ENCODE results near the gene RPL10. TPM values are rescaled to one million over a fixed set of nuclear protein-coding genes. Genes with fewer than 3 reads are reported as not detected.

Gene RPL10
- total RNA-seq, result 2,018 and 2,028 TPM in 2 replicates

DNA sequence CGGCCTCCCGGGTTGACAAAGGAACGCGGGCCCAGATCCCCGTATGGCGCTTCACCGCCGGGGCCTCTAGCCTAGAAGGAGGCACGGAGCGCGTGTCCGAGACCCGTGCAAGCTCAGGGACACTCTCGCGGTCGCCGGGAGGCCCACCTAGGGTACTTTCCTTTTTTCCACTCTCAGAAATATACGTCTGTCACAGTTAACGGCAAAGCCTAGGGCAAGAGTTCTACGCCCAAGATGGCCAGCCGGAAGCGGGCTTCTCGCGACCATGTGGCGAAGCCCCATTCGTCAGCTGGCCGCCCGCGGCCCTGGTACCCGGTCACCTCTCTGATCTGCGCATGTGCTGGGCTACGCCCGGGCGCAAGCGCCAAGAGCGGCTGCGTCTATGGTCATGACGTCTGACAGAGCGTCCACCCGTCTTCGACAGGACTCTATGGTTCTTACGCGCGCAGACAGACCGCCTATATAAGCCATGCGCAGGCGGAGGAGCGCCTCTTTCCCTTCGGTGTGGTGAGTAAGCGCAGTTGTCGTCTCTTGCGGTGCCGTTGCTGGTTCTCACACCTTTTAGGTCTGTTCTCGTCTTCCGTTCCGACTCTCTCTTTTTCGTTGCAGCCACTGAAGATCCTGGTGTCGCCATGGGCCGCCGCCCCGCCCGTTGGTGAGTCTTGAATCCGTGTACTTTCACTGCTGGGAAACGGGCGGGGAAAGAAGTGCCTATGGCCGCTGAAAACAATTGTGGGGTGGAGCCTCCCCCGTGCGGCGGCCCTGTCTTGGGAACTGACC is at the start of gene RPL10:
TSS of gene RPL10 (plus strand) at position 490 of the 780 bp plus-strand sequence. CDS start at position 633, 143 bp downstream.

DNA sequence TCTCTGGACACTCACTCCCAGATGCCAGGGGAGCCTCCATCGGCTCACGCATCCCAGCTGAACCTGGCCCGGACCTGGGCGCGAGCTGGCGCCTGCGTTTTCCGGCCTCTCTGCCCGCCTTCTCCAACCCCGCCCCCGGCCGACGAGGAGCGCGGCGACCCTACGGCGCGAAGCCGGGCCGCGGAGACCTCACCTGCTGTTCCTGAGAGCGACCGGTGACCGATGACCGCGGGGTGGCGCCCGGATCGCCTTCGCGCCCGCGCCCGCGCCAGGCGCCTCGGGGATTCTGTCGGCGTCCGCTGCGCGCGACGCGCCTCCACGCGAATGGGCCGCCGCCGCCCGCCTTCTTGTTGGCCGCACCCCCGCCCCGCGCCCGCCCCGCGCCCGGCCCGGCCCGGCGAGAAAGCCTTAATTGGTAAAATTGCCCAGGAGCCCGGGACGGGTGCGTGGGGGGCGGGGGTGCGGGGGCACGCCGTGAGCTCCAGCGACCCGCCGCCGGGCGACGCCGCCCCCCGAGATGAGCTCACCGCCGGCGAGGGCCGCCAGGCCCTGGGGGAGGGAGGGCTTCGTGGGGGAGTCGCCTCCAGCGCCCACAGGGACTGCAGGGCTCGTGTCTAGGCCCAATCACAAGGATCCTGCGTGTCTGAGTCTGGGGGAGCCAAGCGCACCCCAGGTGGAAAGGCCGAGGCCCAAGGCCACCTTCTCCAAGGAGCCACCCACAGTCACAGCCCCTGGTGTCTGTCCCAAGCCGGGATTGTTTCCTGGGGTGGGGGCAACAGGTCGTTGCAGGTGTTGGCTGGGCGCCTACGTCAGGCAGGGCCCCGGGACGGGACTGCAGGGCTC is 23.6 kb upstream of the RPL10 start, which contains the start of gene FLNA:
TSS of gene FLNA (minus strand) at position 322 of the 843 bp plus-strand sequence. CDS start 3,389 bp downstream, outside the sequence.

DNA sequence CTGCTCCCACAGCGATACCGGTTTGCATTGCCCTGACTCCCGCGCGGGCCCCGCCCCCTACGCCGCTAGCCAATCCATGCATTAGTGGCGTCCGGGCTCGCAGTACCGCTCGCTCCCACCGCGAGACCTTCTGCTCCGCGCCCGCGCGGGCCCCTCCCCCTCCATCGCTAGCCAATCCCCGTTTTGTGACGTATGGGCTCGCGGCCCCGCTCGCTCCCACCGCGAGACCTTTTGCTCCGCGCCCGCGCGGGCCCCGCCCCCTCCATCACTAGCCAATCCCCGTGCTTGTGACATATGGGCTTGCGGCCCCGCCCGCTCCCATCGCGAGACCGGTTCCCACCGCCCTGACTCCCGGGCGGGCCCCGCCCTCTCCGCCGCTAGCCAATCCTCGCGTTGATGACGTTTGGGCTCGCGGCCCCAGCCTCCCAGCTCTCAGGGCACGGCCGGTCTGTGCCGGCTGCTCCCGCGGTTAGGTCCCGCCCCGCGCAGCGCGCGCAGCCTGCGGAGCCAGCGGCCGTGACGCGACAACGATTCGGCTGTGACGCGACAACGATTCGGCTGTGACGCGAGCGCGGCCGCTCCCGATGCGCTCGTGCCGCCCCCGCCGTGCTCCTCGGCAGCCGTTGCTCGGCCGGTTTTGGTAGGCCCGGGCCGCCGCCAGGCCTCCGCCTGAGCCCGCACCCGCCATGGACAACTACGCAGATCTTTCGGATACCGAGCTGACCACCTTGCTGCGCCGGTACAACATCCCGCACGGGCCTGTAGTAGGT is 19.2 kb upstream of the RPL10 start, which contains the start of gene EMD:
TSS of gene EMD (plus strand) at position 497 of the 770 bp plus-strand sequence. CDS start at position 687, 190 bp downstream.

DNA sequence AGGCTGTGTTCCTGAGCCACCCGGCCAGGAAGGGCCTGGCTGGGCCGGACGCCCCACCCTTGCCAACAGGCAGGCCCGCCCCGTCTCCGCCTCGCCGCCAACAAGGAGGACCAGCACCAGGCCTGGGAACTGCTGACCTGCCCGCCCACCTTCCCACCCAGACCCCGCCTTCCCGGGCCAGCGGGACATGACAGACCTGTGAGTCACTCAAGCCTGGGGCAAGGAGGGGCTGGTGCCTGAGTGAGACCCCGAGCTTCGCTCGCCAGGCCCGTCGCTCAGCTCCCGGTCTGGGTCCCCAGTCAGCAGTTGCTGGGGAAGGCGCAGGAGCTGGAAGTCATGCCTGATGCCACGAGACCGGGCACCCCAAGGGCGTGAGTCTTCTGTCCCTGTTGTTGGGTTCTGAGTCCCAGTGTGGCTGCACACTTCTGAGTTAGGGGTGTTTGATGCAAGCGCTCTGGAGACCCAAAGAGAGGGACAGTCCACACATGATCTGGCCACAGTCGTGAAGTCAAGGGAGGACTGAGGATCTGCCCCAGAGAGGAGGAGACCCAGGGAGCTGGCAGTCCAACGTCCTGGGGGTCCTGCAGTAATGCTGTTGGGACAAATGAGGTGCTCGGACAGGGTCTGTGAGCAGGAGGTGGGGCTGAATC is 11.2 kb downstream of the RPL10 start, which contains the start of gene DNASE1L1:
TSS of gene DNASE1L1 (minus strand) at position 33 of the 650 bp plus-strand sequence. CDS start 3,686 bp downstream, outside the sequence.

DNA sequence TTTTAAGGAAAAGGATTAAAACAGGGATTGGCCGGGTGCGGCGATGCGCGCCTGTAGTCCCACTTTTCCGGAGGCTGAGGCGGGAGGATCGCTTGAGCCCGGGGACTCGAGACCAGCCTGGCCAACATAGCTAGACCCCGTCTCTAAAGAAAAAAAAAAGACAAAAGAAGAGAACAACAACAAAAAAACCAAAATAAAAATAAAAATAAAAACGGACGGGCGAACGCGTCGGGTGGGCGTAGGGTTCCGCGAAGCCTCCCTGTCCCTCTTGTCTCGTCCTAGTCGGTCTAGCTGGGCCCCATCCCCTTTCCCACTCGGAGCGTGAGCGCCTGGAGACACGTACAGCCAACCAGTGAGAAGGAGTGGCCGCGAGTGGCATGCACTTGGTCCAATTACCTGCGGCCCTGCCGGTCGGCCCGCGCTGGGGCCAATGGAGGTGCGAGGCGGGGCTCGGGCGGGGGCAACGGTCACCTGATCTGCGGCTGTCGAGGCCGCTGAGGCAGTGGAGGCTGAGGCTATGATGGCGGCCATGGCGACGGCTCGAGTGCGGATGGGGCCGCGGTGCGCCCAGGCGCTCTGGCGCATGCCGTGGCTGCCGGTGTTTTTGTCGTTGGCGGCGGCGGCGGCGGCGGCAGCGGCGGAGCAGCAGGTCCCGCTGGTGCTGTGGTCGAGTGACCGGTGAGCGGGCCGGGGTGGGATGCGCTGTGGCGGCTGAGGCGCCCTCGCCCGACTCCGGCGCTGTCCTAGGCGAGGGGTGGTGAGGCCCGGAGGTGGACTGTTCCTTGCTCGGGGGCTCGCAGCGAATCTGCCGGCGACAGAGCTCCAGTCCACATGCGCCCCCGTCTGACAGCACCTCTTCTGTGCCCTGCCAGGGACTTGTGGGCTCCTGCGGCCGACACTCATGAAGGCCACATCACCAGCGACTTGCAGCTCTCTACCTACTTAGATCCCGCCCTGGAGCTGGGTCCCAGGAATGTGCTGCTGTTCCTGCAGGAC is 30.3 kb downstream of the RPL10 start, which contains the start of gene ATP6AP1:
TSS of gene ATP6AP1 (plus strand) at position 502 of the 996 bp plus-strand sequence. CDS start at position 518, 16 bp downstream.

DNA sequence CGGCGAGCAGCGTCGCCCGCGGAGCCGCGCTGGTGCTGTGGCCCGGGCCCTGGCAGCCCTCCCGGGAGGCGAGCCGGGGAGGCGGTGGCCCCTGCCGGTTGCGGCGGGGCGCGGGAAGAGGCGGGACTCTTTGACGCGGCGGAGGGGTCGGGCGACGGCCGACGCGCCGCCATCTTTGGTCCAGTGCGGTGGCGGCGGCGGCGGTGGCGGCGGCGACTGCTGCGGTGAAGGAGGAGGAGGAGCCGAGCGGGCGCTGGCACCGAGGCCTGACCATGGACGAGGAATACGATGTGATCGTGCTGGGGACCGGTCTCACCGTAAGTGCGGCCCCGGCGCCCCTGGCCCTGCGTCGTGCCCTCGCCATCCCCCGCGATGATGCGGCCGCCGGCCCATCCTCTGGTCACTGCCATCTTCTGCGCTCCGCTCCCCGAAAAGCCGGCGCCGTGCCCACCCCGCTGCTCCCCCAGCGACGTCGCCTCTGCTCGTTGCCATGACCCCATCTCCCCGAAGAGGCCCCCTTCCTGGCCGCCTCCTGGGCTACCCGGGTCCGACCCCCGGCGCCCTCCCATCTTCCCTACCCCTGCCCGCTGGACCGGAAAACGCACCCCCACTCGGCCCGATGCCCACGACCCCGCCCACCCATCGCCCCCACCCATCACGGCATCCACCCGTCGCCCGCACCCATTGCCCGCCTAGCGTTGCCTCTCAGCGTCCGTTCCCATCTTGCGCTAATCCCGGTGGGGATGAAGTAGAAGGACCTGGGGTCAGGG is 39.0 kb downstream of the RPL10 start, which contains the start of gene GDI1:
TSS of gene GDI1 (plus strand) at position 172 of the 770 bp plus-strand sequence. CDS start at position 273, 101 bp downstream.

DNA sequence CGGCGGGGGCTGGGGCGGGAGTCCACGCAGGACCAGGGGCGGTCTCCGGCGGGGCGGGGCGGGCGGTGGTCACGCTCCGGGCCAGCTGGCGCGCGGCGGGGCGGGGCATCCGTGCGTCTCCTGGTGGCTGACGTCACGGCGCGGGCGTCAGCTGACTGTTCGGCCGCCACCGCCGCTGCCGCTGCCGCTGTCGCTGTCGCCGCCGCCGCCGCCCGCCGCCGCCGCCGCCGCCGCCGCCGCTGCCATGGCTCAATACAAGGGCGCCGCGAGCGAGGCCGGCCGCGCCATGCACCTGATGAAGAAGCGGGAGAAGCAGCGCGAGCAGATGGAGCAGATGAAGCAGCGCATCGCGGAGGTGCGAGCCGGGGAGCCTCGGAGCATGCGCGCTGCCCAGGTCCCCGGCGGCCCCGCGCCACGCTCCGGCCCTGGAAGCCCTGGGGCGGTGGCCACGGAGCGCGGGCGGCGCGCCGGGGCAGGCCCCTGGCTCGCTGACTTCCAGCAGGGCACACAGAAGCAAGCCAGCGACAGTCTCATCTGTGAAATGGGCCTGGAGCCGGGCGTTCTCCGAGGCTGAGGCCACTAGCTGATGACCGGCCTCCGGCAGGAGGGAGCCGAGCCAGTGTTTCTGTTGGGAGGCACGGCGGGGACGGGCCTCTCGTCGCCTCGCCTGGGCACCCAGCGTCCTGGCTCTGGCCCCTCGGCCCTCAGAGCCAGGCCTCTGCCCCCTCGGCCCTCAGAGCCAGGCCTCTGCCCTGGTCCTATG is 46.0 kb downstream of the RPL10 start, which contains the start of gene FAM50A:
TSS of gene FAM50A (plus strand) at position 150 of the 763 bp plus-strand sequence. CDS start at position 245, 95 bp downstream.

Other genes starting within 250 kb of the RPL10 start
- not detected in 2 replicates for gene OPN1MW, start 215.8 kb upstream of the RPL10 start, total RNA-seq
- gene OPN1MW2, start 178.6 kb upstream of the RPL10 start, total RNA-seq, result not detected in 2 replicates
- not detected in 2 replicates for gene OPN1MW3, start 140.8 kb upstream of the RPL10 start, total RNA-seq
- not detected in 2 replicates for gene TEX28, start 103.3 kb upstream of the RPL10 start, total RNA-seq
- not detected in 2 replicates for gene TKTL1, start 102.6 kb upstream of the RPL10 start, total RNA-seq
- gene FLNA, start 23.7 kb upstream of the RPL10 start, total RNA-seq, result 3,803 and 5,191 TPM in 2 replicates
- gene EMD, start 19.1 kb upstream of the RPL10 start, total RNA-seq, result 22.8 and 26.8 TPM in 2 replicates
- 98.5 and 178 TPM in 2 replicates for gene DNASE1L1, start 10.9 kb downstream of the RPL10 start, total RNA-seq
- gene TAFAZZIN, start 13.2 kb downstream of the RPL10 start, total RNA-seq, result 15.4 and 26.4 TPM in 2 replicates
- 145 and 172 TPM in 2 replicates for gene ATP6AP1, start 30.3 kb downstream of the RPL10 start, total RNA-seq
- 96.4 and 118 TPM in 2 replicates for gene GDI1, start 38.8 kb downstream of the RPL10 start, total RNA-seq
- gene FAM50A, start 45.8 kb downstream of the RPL10 start, total RNA-seq, result 59.5 and 85.8 TPM in 2 replicates
- gene PLXNA3, start 59.9 kb downstream of the RPL10 start, total RNA-seq, result 58.3 and 68.4 TPM in 2 replicates
- 16.6 and 20.3 TPM in 2 replicates for gene LAGE3, start 80.9 kb downstream of the RPL10 start, total RNA-seq
- 40.3 and 61.6 TPM in 2 replicates for gene UBL4A, start 88.2 kb downstream of the RPL10 start, total RNA-seq
- 37.0 and 46.7 TPM in 2 replicates for gene SLC10A3, start 92.3 kb downstream of the RPL10 start, total RNA-seq
- 43.3 and 52.2 TPM in 2 replicates for gene FAM3A, start 117.9 kb downstream of the RPL10 start, total RNA-seq
- gene G6PD, start 148.5 kb downstream of the RPL10 start, total RNA-seq, result 109 and 142 TPM in 2 replicates
- gene IKBKG, start 149.2 kb downstream of the RPL10 start, total RNA-seq, result 12.3 and 16.7 TPM in 2 replicates
- not detected in 2 replicates for gene CTAG1A, start 186.8 kb downstream of the RPL10 start, total RNA-seq
- not detected in 2 replicates for gene CTAG1B, start 220.9 kb downstream of the RPL10 start, total RNA-seq